Esophagus squamous epithelium (tissue), 5 donors: ENCODE measurements around the gene LAMTOR1. TPM values are rescaled to one million over a fixed set of nuclear protein-coding genes. Genes with fewer than 3 reads are reported as not detected.

Experiments used
- DNase-seq: peaks from one replicate; lab custom pipeline; 2025; lab: John Stamatoyannopoulos, UW
- H3K27ac ChIP-seq, 4 donors: fragments of 200-600 bp; sonication (generic); one replicate each; pipeline ENCODE4 v1.5.1; 2016 to 2019; ENCODE audit warnings: mild to moderate bottlenecking in 1 of 4
- H3K27me3 ChIP-seq, 4 donors: fragments of 200-600 bp; sonication (generic); 1 replicate in 3 of 4; 2 replicates in 1 of 4; pipeline versions ENCODE4 v1.5.1 to v1.6.0; 2017 to 2021; ENCODE audit warnings: antibody characterized with exemption in 1 of 4
- H3K36me3 ChIP-seq, 3 donors: fragments of 200-600 bp; sonication (generic); one replicate each; pipeline ENCODE4 v1.5.1; 2016 to 2019
- H3K4me1 ChIP-seq, 3 donors: fragments of 200-600 bp; sonication (generic); one replicate each; pipeline ENCODE4 v1.5.1; 2017 to 2019
- H3K4me3 ChIP-seq, 4 donors: fragments of 200-600 bp; sonication (generic); 1 replicate in 3 of 4; 2 replicates in 1 of 4; pipeline ENCODE4 v1.5.1; 2016 to 2019; ENCODE audit warnings: mild to moderate bottlenecking in 2 of 4, moderate library complexity in 1 of 4
- H3K9me3 ChIP-seq, 3 donors: fragments of 200-600 bp; sonication (generic); one replicate each; pipeline ENCODE4 v1.5.1; 2016 to 2019
- POLR2A ChIP-seq, 4 donors: fragments of 450-650 bp; IDR thresholded peaks; one replicate each; pipeline ENCODE4 v1.6.1; 2017; ENCODE audit warnings: antibody characterized with exemption in 4 of 4, mild to moderate bottlenecking in 4 of 4, moderate library complexity in 3 of 4
- WGBS, 2 donors: methylation state at CpG; one replicate each; pipeline ENCODE4 v1.1.5; 2018; 5-methylcytosine and 5-hydroxymethylcytosine counted together
- intact Hi-C: fragments of 100-400 bp; cut with DNase I; formaldehyde crosslinking; loops from one replicate; pipeline ENCODE4 v1.15.0; 2022
- total RNA-seq, 4 donors: library from RNA; depleted of rRNA; stranded (reverse); fragments of >200 nt; gene quantifications; one replicate each; pipeline ENCODE4 v1.1.0, GENCODE V29; 2016
- TF ChIP-seq, protein P1 (sequence below), 6 experiments: fragments of 450-650 bp in 4 of 6; fragments of 200-600 bp in 2 of 6; sonication (generic) in 2 of 6; IDR thresholded peaks; one replicate each; pipeline ENCODE4 v1.5.1; 2016 to 2019; ENCODE audit warnings: antibody characterized with exemption in 6 of 6, mild to moderate bottlenecking in 4 of 6, moderate library complexity in 4 of 6
- donor health status: DM: yes; HTN: yes; CAD: no.

The LAMTOR1 gene
- total RNA-seq, 4 donors from 2014 or later = 80.1 to 99.1 (median 97.7) TPM

DNA sequence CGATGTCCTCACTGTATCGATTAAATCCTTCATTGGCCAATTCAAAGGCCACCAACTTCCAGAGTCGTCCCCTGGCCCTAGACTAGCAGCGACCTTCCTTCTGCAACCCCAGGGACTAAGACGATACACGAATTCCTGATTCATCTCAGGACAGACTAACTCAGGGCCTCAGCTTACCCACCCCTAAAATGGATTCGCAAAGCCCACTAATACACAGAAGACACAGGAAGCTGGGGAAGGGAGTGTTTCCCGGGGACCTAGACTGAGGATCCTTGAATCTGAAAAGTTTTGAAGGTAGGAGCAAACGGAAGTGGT, 509 bp downstream of the LAMTOR1 start:
- Histone ChIP-seq H3K27me3 (no peaks in the 10 kb centered on the region), H3K4me3 (peak overlapping the region; percentile 70 to 92 (median 79)), H3K27ac (peak overlapping the region; percentile 94 to 97 (median 94)), H3K9me3 (no peaks in the 10 kb centered on the region), H3K4me1 (peaks cover 27 to 47% (median 36%) of the 10 kb centered on the region in 3 donors), H3K36me3 (peaks cover 15 to 37% (median 17%) of the 10 kb centered on the region in 3 donors)
- DNase-seq = no peak
- 0 to 1% methylated on average over 8 of the region's 9 CpGs for WGBS, 2 donors
- intact Hi-C loops = no loop called here
- TF ChIP-seq, protein P1, sequence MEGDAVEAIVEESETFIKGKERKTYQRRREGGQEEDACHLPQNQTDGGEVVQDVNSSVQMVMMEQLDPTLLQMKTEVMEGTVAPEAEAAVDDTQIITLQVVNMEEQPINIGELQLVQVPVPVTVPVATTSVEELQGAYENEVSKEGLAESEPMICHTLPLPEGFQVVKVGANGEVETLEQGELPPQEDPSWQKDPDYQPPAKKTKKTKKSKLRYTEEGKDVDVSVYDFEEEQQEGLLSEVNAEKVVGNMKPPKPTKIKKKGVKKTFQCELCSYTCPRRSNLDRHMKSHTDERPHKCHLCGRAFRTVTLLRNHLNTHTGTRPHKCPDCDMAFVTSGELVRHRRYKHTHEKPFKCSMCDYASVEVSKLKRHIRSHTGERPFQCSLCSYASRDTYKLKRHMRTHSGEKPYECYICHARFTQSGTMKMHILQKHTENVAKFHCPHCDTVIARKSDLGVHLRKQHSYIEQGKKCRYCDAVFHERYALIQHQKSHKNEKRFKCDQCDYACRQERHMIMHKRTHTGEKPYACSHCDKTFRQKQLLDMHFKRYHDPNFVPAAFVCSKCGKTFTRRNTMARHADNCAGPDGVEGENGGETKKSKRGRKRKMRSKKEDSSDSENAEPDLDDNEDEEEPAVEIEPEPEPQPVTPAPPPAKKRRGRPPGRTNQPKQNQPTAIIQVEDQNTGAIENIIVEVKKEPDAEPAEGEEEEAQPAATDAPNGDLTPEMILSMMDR (IDR thresholded peaks at IDR 0.05) = no peak
- TF ChIP-seq POLR2A (IDR thresholded peaks at IDR 0.05) = no peak

DNA sequence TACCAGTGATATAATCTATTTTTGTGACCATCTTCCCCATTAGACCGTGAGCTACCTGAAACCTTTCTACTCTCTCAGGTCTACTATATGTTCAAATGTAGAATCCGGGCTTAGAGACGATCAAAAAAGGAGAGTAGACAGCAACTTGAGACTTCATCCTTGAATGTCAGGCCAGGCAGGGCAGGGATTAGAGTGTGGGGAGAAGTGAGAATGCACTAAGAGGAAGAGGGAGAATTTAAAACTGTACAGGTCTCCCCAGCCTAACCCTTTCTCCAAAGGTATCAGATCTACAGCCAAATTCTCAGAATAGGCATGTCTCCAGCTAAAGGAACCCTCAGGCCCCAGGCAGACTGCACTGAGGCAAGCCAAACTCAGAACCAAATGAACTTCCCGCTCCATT, 935 bp downstream of the LAMTOR1 start:
- TF ChIP-seq, protein P1 (IDR thresholded peaks at IDR 0.05) = no peak
- TF ChIP-seq POLR2A (IDR thresholded peaks at IDR 0.05) = no peak
- H3K27me3 ChIP-seq = no peaks in the 10 kb centered on the region
- H3K4me3 ChIP-seq = peak overlapping the region; percentile 70 to 92 (median 79)
- intact Hi-C loops = no loop called here
- no peaks in the 10 kb centered on the region for H3K9me3 ChIP-seq
- peak overlapping the region; percentile 94 to 97 (median 94) for H3K27ac ChIP-seq
- peaks cover 27 to 47% (median 36%) of the 10 kb centered on the region in 3 donors for H3K4me1 ChIP-seq
- no peak for DNase-seq
- peaks cover 19 to 37% (median 22%) of the 10 kb centered on the region in 3 donors for H3K36me3 ChIP-seq
- 16 to 36% methylated on average over 4 of the region's 4 CpGs for WGBS, 2 donors

DNA sequence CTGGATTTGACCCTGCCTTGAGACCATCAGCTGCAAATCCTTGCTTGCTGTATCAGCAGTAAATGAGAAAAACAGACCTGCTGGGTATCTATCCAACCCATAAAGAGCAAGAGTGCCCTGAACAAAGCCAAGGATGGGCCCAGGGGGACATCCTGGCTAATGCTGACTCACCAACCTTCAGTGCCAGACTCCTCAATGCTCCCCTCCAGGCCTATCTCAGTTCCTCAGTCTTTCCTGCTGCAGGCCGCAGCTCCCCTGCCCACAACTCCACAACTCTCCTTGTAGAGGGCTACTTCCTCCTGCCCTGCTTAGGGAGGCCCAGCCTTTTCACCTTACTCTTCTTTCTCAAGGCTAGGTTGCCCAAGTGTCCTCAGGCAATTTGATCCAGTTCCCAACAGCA, 2.6 kb downstream of the LAMTOR1 start:
- H3K27ac ChIP-seq = peak overlapping the region; percentile 26 to 94 (median 66)

DNA sequence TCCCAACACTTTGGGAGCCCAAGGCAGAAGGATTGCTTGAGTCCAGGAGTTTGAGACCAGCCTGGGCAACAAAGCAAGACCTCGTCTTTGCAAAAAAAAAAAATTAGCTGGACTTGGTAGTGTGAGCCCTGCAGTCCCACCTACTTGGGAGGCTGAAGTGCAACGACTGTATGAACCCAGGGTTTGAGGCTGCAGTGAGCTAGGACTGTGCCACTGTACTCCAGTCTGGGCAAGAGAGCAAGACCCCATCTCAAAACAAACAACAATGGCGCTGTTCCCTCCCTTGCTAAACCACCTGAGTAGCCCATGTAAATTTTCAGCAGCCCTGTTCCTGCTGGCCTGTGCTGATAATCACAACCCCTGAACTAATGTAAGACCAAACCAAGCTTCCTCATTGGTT, 3.1 kb downstream of the LAMTOR1 start:
- intact Hi-C loops = no loop called here
- no peak for DNase-seq
- Histone ChIP-seq H3K9me3 (no peaks in the 10 kb centered on the region), H3K27me3 (no peaks in the 10 kb centered on the region), H3K27ac (peak overlapping the region; percentile 26 to 94 (median 66)), H3K4me3 (no peak overlapping the region), H3K36me3 (peaks cover 19 to 51% (median 22%) of the 10 kb centered on the region in 3 donors), H3K4me1 (peaks cover 27 to 50% (median 36%) of the 10 kb centered on the region in 3 donors)
- TF ChIP-seq, protein P1 (IDR thresholded peaks at IDR 0.05) = no peak
- TF ChIP-seq POLR2A (IDR thresholded peaks at IDR 0.05) = no peak
- WGBS, 2 donors = 64 to 75% methylated on average over 3 of the region's 3 CpGs

More for the DNA sequence above, 2.6 kb downstream of the LAMTOR1 start:
- DNase-seq = no peak
- TF ChIP-seq POLR2A (IDR thresholded peaks at IDR 0.05) = no peak
- peaks cover 27 to 47% (median 36%) of the 10 kb centered on the region in 3 donors for H3K4me1 ChIP-seq
- no peaks in the 10 kb centered on the region for H3K27me3 ChIP-seq
- no peaks in the 10 kb centered on the region for H3K9me3 ChIP-seq
- intact Hi-C loops = no loop called here
- WGBS, 2 donors = 57 to 75% methylated on average over 1 of the region's 1 CpG
- H3K36me3 ChIP-seq = peaks cover 19 to 49% (median 22%) of the 10 kb centered on the region in 3 donors
- no peak overlapping the region for H3K4me3 ChIP-seq

DNA sequence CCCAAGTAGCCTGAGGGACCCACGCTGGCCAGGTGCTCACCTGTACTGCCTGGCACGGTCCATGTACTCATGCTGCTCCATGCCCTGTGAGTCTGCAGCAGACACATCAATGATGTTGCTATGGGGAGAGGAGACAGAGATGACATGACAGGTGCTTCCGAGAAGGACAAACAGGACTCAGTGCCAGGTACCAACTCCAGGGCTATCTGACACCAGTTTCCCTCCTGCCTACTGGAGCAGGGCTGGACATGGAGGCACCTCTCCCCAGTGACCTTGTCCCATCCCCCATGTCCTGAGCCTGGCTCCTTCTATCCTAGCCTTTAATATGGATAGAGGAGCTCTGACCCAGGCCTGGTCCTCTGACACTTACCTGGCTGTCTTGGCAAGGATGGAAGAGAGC, 4.4 kb downstream of the LAMTOR1 start:
- Histone ChIP-seq H3K36me3 (peaks cover 19 to 63% (median 22%) of the 10 kb centered on the region in 3 donors), H3K9me3 (no peaks in the 10 kb centered on the region), H3K27me3 (no peaks in the 10 kb centered on the region), H3K4me3 (no peak overlapping the region), H3K27ac (no peak overlapping the region), H3K4me1 (peaks cover 25 to 47% (median 34%) of the 10 kb centered on the region in 3 donors)
- WGBS, 2 donors = 80% methylated on average over 1 of the region's 3 CpGs; no CpG with 5 or more reads in 1 of the 2 donors
- no peak for TF ChIP-seq POLR2A (IDR thresholded peaks at IDR 0.05)
- TF ChIP-seq, protein P1 (IDR thresholded peaks at IDR 0.05) = no peak
- DNase-seq = no peak
- intact Hi-C loops = no loop called here
